NCI-H510A treated with DMSO at 0.1 percent for 48 hours (cell line): Measurements from ENCODE around the gene ASB18.

Source experiments
- DNase-seq: peaks from one replicate; lab custom pipeline; 2025; lab: John Stamatoyannopoulos, UW

The ASB18 gene

DNA sequence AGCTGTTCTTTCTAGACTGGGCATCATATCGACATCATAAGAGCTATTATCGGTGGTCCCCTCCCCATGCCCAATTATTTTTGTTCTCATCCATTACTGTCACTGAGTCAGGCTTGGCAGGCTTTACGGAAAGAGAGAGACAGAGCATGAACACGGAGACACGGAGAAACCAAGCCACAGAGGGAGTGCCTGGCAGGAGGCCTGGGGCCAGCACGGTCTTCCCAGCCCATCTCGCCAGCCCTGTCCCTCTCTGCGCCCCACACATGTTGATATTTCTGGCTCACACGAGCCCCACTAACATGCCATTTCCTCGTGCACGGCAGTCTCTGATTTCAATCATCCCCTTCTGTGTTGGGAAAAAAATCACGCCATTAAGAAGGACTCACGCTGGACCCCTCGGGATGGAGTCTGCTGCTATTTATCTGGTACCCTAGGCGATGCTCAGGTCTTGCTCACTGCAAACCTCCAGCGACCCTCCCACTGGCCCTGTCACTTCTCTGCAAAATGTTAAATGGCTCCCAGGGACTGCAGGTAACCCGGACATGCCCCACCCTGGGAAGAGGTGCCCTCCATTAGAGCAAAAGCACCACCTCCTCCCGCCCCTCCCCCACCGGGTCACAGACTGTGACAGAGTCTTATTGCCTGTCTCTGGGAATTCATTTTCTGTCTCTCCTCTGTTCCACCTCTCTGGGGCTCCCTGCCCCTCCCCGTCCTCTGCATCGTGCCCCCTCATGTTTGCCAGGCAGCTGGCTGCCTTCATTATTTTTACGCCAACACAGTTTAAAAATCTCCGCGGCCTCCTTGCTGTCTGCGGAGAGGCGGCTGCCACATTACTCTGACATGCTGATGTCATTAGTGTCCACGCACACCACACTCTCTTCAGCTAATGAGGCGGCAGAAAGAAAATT lies 55.9 kb downstream of the ASB18 start:
- DNase-seq, result no peak

DNA sequence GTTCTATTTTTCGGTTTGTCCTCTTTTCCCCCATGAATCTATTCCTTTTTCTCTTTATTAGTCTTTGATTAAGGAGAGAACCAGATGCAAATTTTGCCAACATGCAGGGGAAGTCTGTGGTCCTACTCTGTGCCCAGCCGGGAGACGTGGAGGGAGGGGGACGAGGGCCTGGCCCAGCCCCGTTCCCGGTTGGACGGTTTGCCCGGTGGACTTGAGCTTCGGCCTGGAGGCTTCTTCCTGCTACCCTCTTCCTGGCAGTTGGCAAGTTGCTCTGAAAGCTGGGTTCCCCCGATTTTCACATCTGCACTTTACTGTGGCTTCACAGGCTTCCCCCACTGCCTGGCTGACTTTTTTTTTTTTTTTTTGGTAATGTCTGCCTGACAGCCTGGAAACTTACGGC lies 56.7 kb downstream of the ASB18 start:
- DNase-seq, result no peak

DNA sequence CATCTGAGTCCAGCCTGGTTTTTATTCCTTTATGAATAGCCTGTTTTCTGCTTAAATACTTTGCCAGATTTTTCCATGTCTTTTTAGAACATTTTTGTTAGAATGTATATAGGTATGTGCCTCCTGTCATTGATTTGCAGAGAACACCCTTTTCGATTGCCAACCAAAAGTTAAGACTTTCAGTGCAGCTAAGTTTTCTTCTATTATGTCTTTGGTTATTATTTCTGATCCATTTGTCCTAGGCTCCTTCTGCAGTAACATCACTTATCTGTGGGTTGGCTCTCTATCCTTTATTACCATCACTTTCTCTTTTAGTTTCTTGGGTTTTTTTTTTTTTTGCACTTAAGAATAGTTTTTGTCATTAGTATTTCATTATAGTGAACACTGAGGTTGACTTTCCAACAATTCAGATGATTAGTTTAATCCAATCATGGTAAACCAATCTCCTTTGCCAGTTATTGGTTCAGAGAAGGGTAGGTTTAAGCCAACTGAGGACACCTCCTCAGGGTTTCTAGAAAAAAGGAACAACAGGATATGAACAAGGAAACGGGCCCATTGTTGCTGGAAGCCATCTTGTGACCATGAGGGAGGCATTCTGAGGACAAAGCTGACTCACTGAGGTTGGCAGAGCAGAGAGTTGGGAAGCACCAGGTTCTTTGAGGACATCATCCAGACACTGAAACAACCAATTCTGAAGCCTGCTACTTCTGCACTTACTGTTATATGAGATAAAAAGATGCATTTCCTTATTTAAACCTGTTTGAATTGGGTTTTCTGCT lies 58.1 kb downstream of the ASB18 start:
- DNase-seq, result no peak

DNA sequence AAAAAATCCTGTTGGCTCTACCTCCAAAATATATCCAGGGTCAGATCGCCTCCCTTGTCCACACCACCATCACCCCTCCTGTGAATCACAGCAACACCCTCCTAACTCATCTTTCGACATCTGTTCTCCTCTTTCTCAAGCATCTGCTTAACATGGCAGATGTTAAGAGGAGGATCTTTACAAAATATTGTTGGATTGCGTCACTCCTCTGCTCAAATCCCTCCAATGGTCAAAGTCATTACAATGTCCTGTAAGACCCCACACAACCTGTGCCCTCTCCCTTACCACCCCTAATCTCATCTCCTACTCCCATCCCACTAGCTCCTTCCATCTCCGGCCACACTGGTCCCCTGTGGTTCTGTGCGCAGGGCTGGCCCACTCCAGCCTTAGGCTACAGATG lies 59.3 kb downstream of the ASB18 start:
- no peak for DNase-seq

DNA sequence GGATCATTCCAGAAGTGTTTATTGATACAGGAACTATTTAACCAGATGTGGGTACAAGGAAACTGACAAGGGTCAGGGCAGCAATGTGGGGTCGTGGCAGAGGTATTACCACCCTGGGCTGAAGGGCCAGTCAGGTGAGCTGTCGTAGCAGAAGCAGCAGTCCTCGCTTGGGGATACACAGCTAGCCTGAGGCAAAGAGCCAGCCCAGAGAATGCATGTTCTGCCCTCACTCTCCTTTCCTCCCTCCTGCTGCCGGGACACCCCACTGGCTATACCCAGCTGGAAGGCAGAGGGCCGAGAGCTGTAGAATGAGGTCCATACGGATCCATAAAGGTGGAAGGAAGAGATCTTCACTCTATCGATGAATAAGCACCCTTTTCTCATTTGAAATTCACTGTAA lies 63.8 kb downstream of the ASB18 start:
- DNase-seq, result no peak

DNA sequence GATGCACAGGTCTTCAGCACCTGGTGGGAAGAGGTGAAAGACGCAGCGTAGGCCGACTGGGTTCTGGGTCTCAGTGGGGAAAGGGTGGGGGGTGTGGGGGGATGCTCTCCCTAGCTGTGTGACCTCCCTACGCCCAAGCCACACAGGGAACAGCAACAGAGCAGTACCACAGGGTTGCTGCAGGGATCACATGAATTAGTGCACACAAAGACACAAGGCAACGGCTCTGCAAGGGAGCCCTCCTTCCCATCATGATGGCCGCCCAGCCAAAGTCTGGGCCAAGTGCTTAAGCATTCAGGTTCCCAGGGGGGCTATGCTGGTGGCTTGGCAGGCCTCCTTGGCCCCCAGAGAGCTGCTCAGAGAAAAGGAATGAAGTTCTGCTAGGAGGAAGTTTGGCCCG lies 67.8 kb downstream of the ASB18 start:
- no peak for DNase-seq

DNA sequence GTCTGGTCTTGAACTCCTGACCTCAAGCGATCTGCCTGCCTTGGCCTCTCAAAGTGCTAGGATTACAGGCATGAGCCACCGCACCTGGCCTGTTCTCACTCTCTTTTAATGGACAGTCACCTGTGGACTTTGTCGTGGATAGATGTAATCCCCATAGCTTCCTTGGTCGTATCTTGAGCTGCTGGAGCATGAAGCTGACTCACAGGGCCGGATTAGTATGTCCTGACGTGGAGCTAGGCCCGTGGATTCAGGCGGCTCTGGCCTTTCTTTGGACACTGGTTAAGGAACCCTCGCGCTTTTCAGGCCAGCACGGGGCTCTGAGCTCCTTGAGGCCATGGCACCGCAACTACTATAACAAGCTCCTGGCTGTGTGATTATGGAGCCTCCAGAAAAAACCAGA lies 68.5 kb downstream of the ASB18 start:
- no peak for DNase-seq

DNA sequence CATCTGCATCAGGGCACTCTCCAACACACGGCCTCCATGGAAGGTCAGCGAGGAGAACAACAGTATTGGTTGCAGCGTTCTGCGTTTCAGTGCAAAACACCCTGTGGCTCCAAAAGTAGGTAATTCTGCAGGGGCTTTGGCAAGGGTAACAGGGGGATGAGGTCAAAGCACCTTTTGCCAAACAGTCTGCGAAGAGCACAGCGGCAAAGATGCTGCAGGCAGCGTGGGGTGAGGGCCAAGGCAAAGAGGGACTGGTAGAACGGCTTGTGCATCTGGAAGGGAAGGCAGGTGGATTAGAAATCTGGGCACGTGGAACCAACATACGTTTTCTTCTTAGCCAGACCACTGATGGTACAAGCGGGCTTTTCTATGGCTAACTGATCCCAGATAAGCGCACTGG lies 69.4 kb downstream of the ASB18 start:
- no peak for DNase-seq

DNA sequence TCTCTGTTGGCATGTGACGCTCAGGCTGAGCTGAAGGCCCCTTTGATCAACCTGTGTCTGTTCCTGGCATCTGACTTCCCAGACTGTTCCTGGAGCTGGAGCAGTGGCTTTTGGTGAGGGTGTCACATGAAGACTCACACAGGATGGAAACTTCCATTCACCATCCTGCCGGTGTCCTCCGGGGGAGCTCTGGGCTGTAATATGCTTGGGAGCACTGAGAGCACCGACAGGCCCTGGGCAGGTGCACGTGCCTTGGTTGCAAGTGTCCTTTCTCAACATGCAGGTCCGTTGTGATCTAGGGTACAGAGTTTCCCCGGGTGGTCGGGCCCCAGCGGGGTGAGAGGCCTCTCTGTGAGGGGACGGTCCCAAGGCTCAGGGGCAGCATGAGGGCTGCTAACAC lies 71.2 kb downstream of the ASB18 start:
- no peak for DNase-seq

DNA sequence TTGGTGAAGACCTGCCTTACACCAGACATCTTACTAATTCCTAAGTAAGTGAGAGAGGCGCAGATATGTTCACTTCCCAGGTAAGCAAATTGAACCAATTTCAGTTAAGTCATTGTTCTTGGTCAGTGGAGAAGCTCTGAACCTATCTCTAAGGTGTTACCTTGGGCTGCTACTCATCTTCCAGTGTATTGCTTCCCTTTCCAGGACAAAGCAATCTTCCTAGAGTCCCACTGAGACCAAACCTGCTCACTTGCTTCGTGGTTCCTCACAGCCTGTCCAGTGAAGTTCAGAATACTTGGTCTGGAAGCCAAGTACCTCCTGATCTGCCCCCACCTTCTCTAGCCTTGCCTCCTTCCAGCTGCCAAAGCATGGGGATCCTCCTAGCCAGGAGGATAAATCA lies 73.5 kb downstream of the ASB18 start:
- no peak for DNase-seq

DNA sequence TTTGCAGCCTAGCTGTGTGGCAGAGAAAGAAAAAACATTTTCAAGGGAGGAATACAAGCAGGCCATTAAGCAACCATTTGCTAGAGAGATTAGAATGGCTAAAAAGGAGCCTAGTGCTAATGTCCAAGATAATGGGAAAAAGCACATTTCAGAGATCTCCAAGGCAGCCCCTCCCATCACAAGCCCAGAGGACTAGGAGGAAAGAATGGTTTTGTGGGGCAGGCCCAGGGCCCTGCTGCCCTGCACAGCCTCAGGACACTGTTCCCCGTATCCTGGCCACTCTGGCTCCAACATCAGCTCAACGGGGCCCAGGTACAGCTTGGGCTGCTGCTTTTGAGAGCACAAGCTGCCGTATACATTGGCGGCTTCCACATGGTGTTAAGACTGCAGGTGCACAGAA lies 79.5 kb downstream of the ASB18 start:
- no peak for DNase-seq

DNA sequence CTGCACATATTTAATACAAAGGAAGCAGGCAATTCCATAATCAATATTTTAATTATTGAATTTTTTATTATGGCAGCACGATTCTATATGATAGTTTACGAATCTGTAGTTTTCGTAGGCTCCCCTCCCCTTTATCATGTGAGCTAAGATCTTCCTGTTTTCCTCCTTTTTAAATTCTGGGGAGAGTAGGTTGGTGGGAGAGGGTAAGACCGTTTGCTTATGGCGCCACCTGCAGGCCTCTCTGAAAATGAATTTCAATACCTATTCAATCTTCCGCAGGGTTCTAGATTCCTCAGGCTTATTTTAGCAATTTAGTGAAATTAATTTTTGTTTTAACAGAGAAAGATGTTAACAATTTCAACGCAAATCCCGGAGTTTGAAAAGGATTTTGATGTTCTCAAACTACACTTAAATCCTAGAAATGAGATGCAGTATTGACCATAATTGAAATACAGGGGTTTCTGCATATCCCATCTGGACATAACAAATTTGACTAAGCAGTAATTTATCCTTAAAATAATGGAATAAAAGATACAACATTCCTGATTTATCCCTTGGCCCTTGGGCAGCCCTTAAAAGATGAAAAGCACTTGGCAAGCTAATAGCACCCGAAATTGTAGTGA lies 83.3 kb downstream of the ASB18 start:
- DNase-seq, result peak; percentile 39

DNA sequence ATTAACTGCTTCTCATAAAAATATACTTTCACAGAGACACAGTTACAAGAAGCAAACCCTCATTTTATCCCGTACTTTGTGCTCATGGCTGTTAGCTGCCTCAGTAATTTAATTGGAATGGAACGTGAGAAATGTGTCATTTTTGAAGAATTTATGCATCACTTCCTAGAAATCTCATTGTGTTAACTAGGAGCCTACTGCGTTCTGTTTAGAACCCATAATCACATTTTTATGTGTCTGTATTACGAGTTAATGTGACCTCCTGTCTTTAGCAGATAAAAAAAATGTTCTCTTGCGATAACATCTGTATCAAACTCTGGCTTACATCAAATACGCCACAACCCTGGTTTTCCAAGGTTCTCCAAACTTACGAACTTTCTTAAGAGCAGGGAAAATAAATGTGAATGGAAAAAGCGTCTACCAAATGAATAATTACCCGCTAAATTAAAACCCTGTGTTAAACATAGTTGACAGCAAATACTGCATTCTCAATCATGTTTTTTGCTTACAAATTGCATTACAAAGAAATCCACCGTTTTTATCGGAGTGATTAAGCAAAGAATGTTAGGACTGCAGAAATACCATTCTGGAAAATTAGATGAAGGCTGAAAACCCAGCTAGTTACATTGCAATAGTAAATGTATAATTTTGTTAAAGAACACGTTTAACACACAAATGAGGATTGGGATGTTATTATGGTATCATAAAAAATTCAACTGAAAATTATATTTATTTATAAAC lies 84.0 kb downstream of the ASB18 start:
- no peak for DNase-seq

DNA sequence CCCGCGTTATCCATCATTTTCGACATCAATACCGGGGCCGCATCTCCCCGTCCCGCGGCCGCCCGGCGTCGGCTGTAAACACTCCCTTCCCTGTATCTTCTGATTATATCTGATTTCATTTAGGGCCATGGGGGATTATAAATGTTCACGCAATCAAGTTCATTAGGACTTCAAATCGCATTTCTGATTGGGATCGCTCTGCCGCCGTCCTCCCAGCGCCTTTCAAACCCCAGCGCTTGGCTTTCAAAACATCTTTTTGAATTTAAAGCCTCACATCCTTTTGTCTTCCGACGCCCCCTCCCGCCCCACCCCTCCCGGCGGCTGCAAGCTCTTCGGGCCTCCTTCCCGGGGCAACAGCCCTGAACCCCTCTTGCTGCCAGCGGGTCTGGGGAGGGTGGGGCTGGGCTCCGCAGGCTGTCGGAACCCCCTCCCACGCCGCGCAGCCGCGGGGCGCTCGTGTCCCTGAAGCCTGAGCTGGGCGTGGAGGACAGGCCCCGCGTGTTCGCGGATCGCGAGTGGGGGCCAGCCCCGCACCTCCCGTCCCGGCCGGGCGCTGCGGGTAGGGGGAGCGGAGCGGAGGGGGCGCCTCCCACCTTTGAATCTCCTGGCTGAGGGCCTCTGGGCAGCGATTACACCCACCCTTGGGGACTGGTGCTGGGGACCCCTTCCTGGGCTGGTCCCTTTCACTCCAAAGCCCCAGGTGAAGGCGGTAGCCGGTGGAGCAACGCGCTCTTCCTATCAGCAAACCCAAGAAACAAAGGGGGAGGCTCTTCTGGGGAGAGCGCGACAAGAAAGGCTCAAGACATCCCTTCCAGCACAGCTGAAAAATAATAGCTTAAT lies 84.8 kb downstream of the ASB18 start:
- DNase-seq, result no peak

DNA sequence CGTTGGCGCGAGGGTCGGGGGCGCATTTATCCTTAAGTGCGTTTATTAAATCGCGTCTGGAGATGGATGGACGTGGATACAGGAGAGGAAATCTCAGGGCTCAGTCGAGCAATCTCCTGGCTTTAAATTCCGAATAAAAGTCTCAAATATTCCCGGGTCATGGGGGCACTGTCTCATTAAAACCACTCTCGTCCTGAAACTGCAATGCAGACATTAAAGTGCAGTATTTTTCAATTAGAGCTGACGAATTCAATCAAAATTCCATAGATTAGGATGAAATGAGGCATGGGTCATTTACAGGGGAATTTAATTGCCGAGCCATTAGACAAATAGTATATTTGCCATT lies 85.3 kb downstream of the ASB18 start:
- no peak for DNase-seq

DNA sequence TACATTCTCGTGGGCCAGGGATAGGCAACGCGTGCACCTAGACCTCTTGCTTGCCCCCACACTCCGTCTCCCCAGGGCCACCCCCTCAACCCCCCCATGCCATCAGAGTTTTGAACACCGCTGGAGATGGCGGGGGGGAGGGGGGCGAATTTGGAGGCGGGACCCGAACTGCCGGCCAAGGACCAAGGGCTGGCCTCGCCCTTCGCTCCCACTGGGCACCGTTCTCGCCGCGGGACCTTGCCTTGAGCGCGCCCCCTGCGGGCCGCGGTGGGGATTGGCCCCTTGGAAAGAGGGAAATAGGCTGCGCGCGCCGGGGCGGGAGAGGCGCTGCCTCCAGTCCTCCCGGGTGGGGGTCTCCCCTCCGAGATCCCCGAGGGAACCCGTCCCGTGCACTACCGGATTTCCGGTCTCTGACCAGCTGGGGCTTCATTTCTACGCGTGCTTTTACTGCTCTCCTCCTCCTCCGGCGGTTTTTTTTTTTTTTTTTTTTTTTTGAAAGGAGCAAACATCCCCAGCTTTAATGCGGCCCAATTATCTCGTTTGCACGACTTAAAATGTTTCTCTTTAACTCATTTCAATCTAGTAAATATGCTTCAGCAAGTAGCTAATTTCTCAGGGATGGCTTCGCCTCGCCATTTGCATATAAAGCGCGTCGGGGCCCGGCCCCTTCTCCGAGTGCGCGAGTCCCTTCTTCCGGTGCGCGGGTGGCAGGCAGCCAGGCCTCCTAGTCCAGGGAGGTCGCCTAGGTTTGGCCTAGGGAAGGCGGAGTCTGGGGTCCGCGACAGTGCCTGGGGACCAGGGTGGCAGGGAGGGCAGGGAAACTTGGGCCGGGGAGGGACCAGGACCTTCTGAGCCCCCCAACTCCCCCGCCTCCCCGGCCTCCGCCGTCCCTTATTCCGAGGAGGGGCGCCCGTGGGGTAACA lies 86.0 kb downstream of the ASB18 start:
- peak; percentile 37 for DNase-seq

DNA sequence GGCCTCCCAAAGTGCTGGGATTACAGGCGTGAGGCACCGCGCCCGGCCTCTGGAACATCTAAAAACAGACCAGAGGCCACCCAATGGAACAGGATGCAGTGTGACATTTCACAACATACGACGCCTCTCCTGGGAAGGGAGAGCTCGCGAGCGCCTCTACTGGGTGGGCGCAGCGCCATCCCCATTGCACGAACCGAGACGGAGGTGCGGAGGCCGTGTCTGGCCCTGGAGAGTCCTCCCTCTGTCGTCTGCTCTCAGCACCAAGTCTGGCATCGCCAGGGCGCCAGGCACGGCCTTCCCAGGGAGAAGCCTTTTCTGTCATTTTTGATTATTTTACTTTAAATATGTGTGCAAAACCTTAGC lies 86.6 kb downstream of the ASB18 start:
- no peak for DNase-seq

DNA sequence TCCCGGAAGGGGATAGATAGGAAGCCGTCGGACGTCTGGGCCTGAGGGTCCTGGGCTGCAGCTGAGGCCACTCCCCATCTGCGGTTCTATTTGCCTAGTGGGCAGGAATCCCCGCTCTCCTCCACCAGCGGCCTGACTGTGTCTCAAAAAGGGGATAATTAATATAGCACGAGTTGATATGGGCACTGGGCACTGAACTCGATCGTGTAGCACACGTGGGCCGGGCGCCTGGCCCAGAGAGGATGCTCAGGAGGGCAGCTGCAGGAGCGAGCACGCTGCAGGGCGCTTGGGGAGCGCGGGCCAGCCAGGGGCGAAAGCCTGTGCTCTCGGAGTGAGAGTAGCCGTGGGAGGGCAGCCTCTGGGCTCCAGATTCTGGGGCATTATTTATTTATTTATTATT lies 87.3 kb downstream of the ASB18 start:
- DNase-seq, result no peak

DNA sequence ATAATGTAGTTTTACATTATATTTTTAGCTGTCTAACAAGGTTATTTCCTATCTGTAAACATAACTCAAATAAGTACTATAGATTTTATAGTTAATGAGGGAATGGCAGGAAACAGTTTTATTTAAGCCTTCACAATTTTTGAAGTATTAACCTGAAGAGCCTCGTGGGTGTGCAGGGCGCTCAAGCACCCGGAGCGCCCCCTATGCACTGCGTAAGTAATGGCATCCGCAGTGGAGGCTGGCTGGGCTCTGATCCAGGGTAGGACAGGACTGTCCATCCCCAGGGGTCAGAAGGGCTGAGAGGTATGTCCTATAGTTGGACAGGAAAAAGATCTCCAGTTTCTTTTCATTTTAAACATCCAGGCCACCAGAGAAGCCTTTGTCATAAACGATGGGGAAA lies 87.8 kb downstream of the ASB18 start:
- no peak for DNase-seq

DNA sequence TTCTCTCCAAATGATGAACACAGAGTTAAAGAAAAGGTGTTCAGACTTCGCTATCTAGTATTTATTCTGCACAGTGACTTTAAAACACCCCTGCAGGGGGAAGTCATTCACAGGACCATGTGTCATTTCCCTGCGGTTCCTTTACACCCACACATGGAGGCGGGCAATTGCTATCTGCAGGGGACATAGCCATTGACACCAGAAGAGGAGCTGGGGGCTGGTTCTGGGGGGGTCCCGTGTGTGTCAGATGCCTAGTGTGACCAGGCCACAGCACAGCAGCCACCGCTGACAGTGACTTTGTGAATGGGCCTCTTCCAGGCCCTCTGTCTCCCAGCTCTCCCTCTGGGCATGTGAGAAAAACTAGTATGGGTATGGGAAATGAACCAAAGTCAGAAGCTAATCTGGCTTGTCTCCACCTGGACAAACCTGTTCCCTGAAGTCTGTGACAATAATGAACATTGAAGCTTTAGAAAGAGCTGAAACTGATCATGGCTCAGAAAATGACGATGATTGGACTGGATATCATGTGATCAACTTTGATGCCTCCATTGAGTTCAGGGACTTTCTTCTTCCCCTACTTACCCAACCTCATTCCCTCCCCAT lies 88.6 kb downstream of the ASB18 start:
- DNase-seq, result no peak
